Dermis blood vessel endothelial cell (primary cell): ENCODE measurements around the gene KCNMA1. TPM values are rescaled to one million over a fixed set of nuclear protein-coding genes. Genes with fewer than 3 reads are reported as not detected.
"Not testable (repeated sequence)": the region's sequence is repeated elsewhere in the genome, so short reads cannot be mapped to it uniquely, and the experiment has no call there.

ENCODE experiments used
- DNase-seq: peaks from one replicate; pipeline ENCODE4 v3.0.0; 2010
- total RNA-seq: library from RNA; depleted of rRNA; stranded (reverse); fragments of >200 nt; gene quantifications from 2 replicates; pipeline ENCODE4 v1.2.3, GENCODE V29; 2014

The KCNMA1 gene
- total RNA-seq, 1 donor from 2014 or later = under 0.01 TPM

- DNase-seq = no peak
Observed at GRCh38 chr10:77359950-77360520, 277.6 kb downstream of the KCNMA1 start.

GRCh38 chr10:77359287-77359691 lies 278.3 kb downstream of the KCNMA1 start:
- DNase-seq = no peak

DNA sequence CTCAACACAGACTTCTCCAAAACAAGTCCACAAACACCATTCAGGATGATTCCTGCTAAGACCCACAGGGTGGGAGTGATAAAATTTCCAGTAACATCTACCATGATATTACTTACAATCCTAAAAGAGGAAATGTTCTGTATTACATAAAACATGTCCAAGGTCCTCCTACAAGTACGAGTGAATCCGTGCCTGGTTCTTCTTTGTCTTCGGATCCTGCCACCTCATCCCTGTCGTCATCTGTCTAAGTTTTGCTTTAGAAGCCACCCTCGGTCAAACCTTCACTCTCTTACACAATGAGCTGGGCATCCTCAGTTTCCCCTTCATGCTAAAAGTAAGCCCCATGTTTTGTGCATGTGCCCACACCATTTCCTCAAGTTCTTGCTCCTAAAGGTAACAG lies 279.0 kb downstream of the KCNMA1 start:
- DNase-seq = no peak

DNA sequence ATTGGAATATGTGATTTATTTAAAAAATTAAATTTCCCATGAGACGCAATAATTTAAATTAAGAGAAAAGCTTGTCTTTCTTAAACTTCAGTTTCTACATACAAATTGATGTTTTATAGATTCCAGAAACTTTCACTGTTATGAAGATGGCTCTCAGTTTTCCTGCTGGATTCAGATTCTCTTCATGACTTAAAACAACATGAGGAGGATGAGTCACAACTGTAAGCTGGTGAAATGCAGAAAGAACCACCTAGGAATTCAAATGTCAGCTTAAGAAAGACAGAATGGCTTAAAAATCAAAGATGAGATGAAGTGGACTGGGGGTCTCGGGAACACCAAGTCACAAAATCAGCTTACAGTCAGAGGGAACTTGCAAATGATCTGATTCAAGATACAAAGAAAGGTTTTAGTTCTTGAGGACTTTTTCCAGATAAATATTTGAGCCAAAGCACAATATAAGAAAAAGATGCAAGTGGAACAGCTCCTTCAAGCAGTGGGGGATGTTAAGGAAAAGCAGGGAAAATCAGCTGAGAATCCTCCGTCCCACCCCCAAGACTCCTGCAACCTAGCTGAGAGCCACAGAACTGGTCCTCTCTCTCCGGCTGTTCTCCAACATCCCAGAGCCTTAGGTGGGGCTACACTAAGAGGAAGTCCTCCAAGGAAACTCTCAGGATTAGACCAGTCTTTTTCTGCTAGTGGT lies 279.8 kb downstream of the KCNMA1 start:
- DNase-seq = no peak

DNA sequence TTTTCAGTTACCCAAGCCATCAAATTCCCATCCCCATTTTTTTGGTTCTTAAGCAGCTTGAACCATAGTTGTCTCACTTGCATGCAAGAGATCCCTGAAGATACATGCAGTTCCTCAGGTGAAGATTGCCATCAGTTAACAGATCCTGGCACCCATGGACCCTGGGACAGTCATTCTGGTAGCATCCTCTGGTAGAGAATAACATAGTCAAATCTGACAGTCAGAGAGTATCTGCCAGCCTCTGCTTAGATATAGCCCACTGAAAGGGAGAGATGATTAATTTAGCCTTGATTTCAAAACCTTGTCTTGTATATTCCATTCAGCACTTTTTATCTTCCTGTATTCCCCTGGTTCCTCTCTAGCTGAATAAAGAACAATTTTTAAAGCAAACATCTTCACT lies 280.4 kb downstream of the KCNMA1 start:
- no peak for DNase-seq

GRCh38 chr10:77355844-77356243 lies 281.8 kb downstream of the KCNMA1 start:
- peak; percentile 6 for DNase-seq

- no peak for DNase-seq
Observed at GRCh38 chr10:77351386-77351785, 286.2 kb downstream of the KCNMA1 start.

- DNase-seq = peak; percentile 69
Observed at GRCh38 chr10:77350711-77351119, 286.9 kb downstream of the KCNMA1 start.

DNA sequence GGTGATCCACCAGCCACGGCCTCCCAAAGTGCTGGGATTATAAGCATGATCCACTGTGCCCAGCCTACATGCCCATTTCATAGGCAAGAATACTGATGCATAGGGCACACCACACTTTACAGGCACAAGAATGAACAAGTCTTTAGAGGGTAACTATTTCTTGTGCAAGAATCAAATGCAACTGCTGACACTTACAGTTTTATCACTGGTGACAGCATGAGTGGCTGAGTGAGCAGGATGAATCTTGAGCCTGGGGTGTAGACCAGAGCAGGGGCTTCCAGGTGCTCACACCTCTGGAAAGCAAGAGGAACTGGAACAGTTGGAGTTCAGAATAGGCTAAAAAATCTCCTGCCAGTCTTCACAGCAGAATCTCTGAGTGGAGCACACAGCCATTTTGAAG lies 287.5 kb downstream of the KCNMA1 start:
- DNase-seq = no peak

DNA sequence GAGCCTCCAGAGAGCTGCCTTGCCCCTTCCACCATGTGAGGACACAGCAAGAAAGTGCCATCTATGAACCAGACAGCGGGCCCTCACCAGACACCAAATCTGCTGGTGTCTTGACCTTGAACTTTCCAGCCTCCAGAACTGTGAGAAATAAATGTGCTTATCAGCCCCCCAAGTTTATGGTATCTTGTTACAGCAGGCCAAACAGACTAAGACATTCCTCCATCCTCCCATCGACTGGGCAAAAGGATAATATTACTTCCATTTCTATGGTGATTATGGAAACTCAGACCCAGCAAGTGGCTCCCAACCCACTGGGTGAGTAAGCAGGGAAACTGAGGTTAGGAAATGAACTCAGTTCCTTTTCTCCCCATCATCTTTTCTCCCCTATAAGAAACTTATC lies 288.4 kb downstream of the KCNMA1 start:
- no peak for DNase-seq

- no peak for DNase-seq
Observed at GRCh38 chr10:77348751-77349150, 288.9 kb downstream of the KCNMA1 start.

DNA sequence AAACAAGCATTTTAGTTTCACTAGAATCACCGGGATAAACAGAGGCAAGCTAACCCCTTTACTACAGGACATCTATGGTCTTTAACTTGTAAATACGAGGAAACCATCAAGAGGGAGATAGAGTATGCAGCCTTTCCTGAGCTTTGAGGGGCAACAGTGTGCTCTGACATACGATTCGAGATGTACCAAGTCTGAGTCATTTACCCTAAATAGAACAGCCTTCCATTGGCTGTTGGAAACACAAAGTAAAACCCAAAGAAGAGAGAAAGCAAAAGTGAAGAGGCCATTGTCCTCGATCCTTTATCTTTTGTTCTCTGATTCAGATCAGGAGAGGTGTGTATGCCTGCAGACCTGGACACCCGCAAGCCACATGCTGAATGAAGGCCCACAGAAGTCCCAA lies 289.5 kb downstream of the KCNMA1 start:
- DNase-seq = no peak

DNA sequence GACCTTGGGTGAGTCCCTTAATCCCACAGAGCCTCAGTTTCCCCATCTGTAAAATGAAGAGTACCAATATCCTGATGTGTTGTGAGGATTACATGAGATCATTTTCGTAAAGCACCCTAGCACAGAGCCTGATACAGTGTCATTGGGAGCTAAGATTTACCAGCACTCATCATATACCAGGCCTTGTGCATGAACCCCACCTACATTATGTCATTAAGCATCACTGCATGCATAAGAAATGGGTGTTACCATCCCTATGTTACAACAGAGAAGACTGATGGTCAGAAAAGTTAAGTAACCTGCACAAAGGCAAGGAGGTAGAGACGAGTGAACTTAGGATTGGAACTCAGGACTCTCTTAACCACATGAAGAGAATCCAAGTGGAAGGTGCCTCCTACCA lies 290.6 kb downstream of the KCNMA1 start:
- no peak for DNase-seq

DNA sequence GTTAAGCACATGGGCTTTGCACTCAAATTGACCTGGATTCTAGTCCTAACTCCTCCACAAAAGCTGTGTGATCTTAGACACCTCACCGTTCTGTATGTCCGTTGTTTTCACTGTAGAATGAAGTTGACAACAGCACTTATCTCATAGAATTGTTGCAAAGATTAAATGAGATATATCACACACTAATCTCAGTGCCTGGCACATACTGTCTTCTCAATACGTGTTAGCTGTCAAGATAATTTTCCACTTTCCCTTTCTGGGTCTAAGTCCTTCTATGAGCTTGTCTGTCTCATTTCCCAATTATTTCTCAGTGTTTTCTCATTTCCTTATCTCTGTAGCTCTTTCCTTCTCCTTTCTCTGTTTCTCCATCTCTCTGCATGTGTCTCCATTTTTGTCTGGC lies 296.6 kb downstream of the KCNMA1 start:
- no peak for DNase-seq

- DNase-seq = not testable (repeated sequence)
Observed at GRCh38 chr10:77339872-77340271, 297.7 kb downstream of the KCNMA1 start.

- DNase-seq = no peak
Observed at GRCh38 chr10:77339166-77339565, 298.4 kb downstream of the KCNMA1 start.

- no peak for DNase-seq
Observed at GRCh38 chr10:77338143-77338542, 299.5 kb downstream of the KCNMA1 start.

DNA sequence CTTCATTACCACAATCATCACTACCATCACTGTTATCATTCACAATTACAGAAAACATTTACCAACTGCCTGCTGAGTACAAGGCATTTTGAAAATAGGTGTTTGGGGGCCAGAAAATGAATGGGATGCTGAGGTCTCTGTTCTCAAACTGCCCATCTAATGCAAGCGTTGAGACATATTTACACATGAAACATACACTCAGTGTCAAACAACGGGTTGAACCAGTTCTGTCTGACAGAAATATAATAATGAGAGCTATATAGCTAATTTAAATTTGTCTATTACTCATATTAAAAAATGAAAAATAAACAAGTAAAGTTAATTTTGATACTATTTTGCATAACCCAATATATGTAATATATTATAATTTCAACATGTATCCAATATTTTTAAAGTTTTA lies 303.1 kb downstream of the KCNMA1 start:
- DNase-seq = no peak

GRCh38 chr10:77333610-77334340 lies 303.8 kb downstream of the KCNMA1 start:
- no peak for DNase-seq

- no peak for DNase-seq
Observed at GRCh38 chr10:77332256-77332655, 305.4 kb downstream of the KCNMA1 start.

GRCh38 chr10:77328272-77328816 lies 309.3 kb downstream of the KCNMA1 start:
- DNase-seq = peak; percentile 66

DNA sequence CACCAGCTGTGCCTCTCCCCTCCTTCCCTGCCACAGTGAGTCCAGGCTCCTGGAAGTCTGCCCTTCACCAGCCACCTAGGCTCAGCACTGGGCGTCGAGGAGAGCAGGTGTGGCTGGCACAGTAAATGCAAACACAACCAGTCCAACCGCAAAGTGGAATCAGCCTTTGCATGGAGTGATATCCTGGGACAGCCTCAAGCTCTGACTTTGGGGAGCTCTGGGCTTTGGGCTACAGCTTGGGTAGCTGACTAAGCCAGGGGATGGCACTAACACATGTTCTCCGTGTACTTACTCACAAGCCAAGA lies 312.4 kb downstream of the KCNMA1 start:
- no peak for DNase-seq

GRCh38 chr10:77321838-77322237 lies 315.8 kb downstream of the KCNMA1 start:
- no peak for DNase-seq

- DNase-seq = no peak
Observed at GRCh38 chr10:77320971-77321471, 316.6 kb downstream of the KCNMA1 start.
